ENCODE data around the gene BATF3. TPM values are rescaled to one million over a fixed set of nuclear protein-coding genes. Genes with fewer than 3 reads are reported as not detected.

Gene BATF3
- polyA plus RNA-seq, 1 of the 3 experiments (the other 2 are of a cell fraction), result 0.76 TPM

- ChIA-PET POLR2A (no interaction called here), CTCF (interaction anchor here (1.5 kb wide), 1 partner anchor 14 kb away, joined by 7 read pairs; the partner anchor contains the start of gene BATF3)
- H3F3A ChIP-seq (replicated peaks; ENCODE audit: insufficient read depth), result no peaks in the 10 kb centered on the region
- H4K20me1 ChIP-seq (ENCODE audit: insufficient read depth), result no peaks in the 10 kb centered on the region
- H3K4me3 ChIP-seq (ENCODE audit: low read depth in 2 of 2, low read length in 1 of 2), result no peak overlapping the region
- H3K9me2 ChIP-seq, result no peaks in the 10 kb centered on the region
- peaks cover 4% of the 10 kb centered on the region; the same call in 1 of the 2 replicates for H3K27me3 ChIP-seq (ENCODE audit: insufficient read depth)
- H3K4me2 ChIP-seq, result no peak overlapping the region
- no peak for TF ChIP-seq SMC3 (IDR thresholded peaks at IDR 0.05; ENCODE audit: low read depth, low read length)
- TF ChIP-seq CTCF (IDR thresholded peaks at IDR 0.05), result no peak
- no peak for TF ChIP-seq MEF2A (IDR thresholded peaks at IDR 0.05; ENCODE audit: borderline replicate concordance, low read depth)
- TF ChIP-seq USF1 (IDR thresholded peaks at IDR 0.05; ENCODE audit: borderline replicate concordance, low read depth), result no peak
- TF ChIP-seq RAD21 (IDR thresholded peaks at IDR 0.05; ENCODE audit: low read length), result no peak
- TF ChIP-seq NFIC (IDR thresholded peaks at IDR 0.05; ENCODE audit: borderline replicate concordance), result no peak
- TF ChIP-seq ELF1 (IDR thresholded peaks at IDR 0.05), result no peak
- no peak for TF ChIP-seq RCOR1 (IDR thresholded peaks at IDR 0.05; ENCODE audit: low read length)
- H2AFZ ChIP-seq (ENCODE audit: low read depth), result no peak overlapping the region
- H3K9me3 ChIP-seq, result no peaks in the 10 kb centered on the region
- H3K4me1 ChIP-seq (ENCODE audit: control insufficient read depth in 1 of 2, insufficient read depth in 2 of 2, low read depth in 1 of 2, low read length in 1 of 2), result no peaks in the 10 kb centered on the region
- no peak overlapping the region for H3K27ac ChIP-seq (ENCODE audit: low read depth in 2 of 2, low read length in 1 of 2)
- no peaks in the 10 kb centered on the region for H3K36me3 ChIP-seq (replicated peaks in 1 of 2; ENCODE audit: control insufficient read depth in 1 of 2, insufficient read depth in 2 of 2, low read length in 1 of 2)
- no peak for DNase-seq
- 61% methylated on average over 6 of the region's 11 CpGs for WGBS (ENCODE audit: low lambda C conversion rate)
- H3K79me2 ChIP-seq (ENCODE audit: insufficient read depth), result no peaks in the 10 kb centered on the region
- no peak overlapping the region for H3K9ac ChIP-seq
Observed at GRCh38 chr1:212684521-212685090, 15.0 kb downstream of the BATF3 start.

GRCh38 chr1:212684076-212684475 is 15.6 kb downstream of the BATF3 start:
- ChIA-PET CTCF (interaction anchor here (0.9 to 1.5 kb wide), 2 partner anchors 15 to 66 kb away, joined by 3 to 7 read pairs; partner anchors contain the start of gene BATF3), POLR2A (no interaction called here)
- H2AFZ ChIP-seq (ENCODE audit: low read depth), result no peak overlapping the region
- no peak for DNase-seq
- no peaks in the 10 kb centered on the region for H3K9me2 ChIP-seq
- H3K4me2 ChIP-seq, result no peak overlapping the region
- no peaks in the 10 kb centered on the region for H3F3A ChIP-seq (replicated peaks; ENCODE audit: insufficient read depth)
- peaks cover 4% of the 10 kb centered on the region; the same call in 1 of the 2 replicates for H3K27me3 ChIP-seq (ENCODE audit: insufficient read depth)
- no peaks in the 10 kb centered on the region for H3K4me1 ChIP-seq (ENCODE audit: control insufficient read depth in 1 of 2, insufficient read depth in 2 of 2, low read depth in 1 of 2, low read length in 1 of 2)
- no peaks in the 10 kb centered on the region for H3K79me2 ChIP-seq (ENCODE audit: insufficient read depth)
- no peak overlapping the region for H3K4me3 ChIP-seq (ENCODE audit: low read depth in 2 of 2, low read length in 1 of 2)
- H3K27ac ChIP-seq (ENCODE audit: low read depth in 2 of 2, low read length in 1 of 2), result no peak overlapping the region
- no peaks in the 10 kb centered on the region for H3K9me3 ChIP-seq
- no peaks in the 10 kb centered on the region for H3K36me3 ChIP-seq (replicated peaks in 1 of 2; ENCODE audit: control insufficient read depth in 1 of 2, insufficient read depth in 2 of 2, low read length in 1 of 2)
- no peaks in the 10 kb centered on the region for H4K20me1 ChIP-seq (ENCODE audit: insufficient read depth)
- no peak overlapping the region for H3K9ac ChIP-seq
- 81% methylated on average over 6 of the region's 6 CpGs for WGBS (ENCODE audit: low lambda C conversion rate)
- no peak for TF ChIP-seq TEAD4 (IDR thresholded peaks at IDR 0.05; ENCODE audit: borderline replicate concordance, insufficient read depth)
- TF ChIP-seq CTCF (IDR thresholded peaks at IDR 0.05), result no peak
- TF ChIP-seq USF1 (IDR thresholded peaks at IDR 0.05; ENCODE audit: borderline replicate concordance, low read depth), result no peak
- TF ChIP-seq SMC3 (IDR thresholded peaks at IDR 0.05; ENCODE audit: low read depth, low read length), result no peak
- no peak for TF ChIP-seq ZBTB33 (IDR thresholded peaks at IDR 0.05; ENCODE audit: borderline replicate concordance, low read depth)
- TF ChIP-seq REST (IDR thresholded peaks at IDR 0.05; ENCODE audit: low read depth, low read length), result no peak
- no peak for TF ChIP-seq MAX (IDR thresholded peaks at IDR 0.05; ENCODE audit: low read depth)
- TF ChIP-seq YY1 (IDR thresholded peaks at IDR 0.05; ENCODE audit: low read depth), result no peak
- no peak for TF ChIP-seq FOSL2 (IDR thresholded peaks at IDR 0.05; ENCODE audit: borderline replicate concordance, low read depth)
